ENCODE data around the gene PODNL1. TPM values are rescaled to one million over a fixed set of nuclear protein-coding genes. Genes with fewer than 3 reads are reported as not detected.

Gene PODNL1
- total RNA-seq: 0.21 and 0.72 TPM in 2 replicates

DNA sequence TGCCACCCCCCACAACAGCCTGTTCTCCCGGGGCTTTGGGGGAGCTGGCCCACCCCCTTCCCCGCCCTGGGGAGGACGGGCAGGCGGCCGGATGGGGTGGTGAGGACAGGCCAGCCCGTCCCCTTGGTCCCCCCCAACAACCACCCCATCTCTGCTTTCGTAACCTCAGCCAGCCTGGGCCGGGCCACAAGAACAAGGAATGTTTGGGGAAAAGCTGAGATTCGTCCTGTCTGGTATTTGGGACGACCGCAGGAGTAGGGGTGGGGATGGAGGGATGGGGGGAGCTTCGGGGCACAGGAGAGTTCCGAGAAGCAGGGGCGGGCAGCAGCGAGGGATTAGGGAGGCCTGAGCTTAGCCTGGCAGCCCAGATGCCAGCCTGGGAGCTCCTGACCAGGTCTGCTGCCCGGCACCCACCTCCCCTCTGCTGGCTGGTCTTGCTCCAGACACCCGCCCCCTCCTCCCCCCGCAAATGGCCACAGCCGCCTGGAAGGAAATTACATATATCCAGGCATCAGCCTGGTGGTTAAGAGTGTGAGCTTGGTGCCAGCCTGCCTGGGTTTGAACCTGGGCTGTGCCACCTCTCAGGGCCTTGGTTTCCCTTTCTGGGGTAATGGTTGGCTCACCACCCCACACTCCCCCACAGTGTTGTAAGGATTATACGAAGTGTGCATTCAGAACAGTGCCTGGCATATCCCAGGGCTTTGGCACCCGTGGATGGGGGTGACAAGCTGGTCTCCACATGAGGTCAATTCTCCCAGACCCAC, at the start of gene PODNL1:
PODNL1 (minus strand) TSS at position 117 of the 764 bp plus-strand sequence. CDS start 236 bp downstream, outside the sequence.

DNA sequence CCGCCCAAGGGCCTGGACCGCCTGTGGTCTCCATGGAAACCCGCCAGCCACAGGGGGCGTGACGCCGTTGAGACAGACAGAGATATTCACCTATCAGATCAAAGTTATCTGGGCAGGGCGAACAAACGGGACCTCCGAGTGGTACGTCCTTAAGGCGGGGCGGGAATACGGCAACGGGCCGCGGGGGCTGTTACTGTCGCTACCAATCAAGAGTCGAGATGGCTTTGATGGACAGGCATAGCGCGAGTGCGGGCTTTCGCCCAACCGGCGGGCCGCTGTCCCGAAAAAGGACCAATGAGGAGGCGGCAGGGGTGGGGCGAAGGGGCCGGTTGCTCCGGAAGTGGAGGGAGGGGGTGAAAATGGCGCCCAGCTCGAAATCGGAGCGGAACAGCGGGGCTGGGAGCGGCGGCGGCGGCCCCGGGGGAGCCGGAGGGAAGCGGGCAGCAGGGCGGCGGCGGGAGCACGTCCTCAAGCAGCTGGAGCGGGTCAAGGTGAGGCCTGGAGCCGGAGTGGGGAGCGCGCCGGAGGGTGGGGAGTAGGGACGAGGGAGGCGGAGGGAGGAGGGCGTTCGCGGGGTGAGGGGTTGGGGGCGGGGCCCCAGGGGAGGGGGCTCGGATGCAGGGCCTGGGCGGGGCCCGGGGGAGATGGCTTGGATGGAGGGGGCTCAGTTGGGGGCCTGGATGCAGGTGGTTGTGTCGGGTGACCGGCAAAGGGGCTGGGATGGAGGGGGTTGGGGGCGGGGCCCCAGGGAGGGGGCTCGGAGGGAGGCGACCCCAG, 14.1 kb upstream of the PODNL1 start, which contains the start of gene DCAF15:
DCAF15 (plus strand) TSS at position 356 of the 777 bp plus-strand sequence; CDS start at position 360, 4 bp downstream.

GRCh38 chr19:13905634-13906520, 32.3 kb downstream of the PODNL1 start, which contains the start of the genes BRME1 and CC2D1A:
Gene BRME1 (minus strand): TSS chr19:13906117. CDS start chr19:13904892, 1,225 bp downstream.
Gene CC2D1A (plus strand): TSS chr19:13906201. CDS start chr19:13906442, 241 bp downstream.

Other genes starting within 250 kb of the PODNL1 start
- gene MRI1, start 173.9 kb downstream of the PODNL1 start, total RNA-seq: 48.9 and 57.1 TPM in 2 replicates
- 46.5 and 55.9 TPM in 2 replicates for gene C19orf53, start 164.0 kb downstream of the PODNL1 start, total RNA-seq
- 2.3 and 16.4 TPM in 2 replicates for gene ZSWIM4, start 143.0 kb downstream of the PODNL1 start, total RNA-seq
- 0.96 TPM in 1 of 2 replicates, not detected in the other for gene NANOS3, start 61.3 kb downstream of the PODNL1 start, total RNA-seq
- under 0.01 TPM in 1 of 2 replicates, not detected in the other for gene BRME1, start 32.3 kb downstream of the PODNL1 start, total RNA-seq
- gene CC2D1A, start 32.2 kb downstream of the PODNL1 start, total RNA-seq: 9.6 and 10.9 TPM in 2 replicates
- gene DCAF15, start 14.1 kb upstream of the PODNL1 start, total RNA-seq: 4.0 and 7.0 TPM in 2 replicates
- 1.2 and 1.9 TPM in 2 replicates for gene RFX1, start 67.9 kb upstream of the PODNL1 start, total RNA-seq
- gene RLN3, start 89.7 kb upstream of the PODNL1 start, total RNA-seq: not detected in 2 replicates
- gene IL27RA, start 93.3 kb upstream of the PODNL1 start, total RNA-seq: 1.3 and 8.7 TPM in 2 replicates
- gene PALM3, start 123.7 kb upstream of the PODNL1 start, total RNA-seq: not detected in 2 replicates
- 0.64 and 0.72 TPM in 2 replicates for gene MISP3, start 134.4 kb upstream of the PODNL1 start, total RNA-seq
- gene C19orf67, start 147.4 kb upstream of the PODNL1 start, total RNA-seq: 0.48 TPM in 1 of 2 replicates, not detected in the other
- 23.1 and 43.7 TPM in 2 replicates for gene SAMD1, start 152.3 kb upstream of the PODNL1 start, total RNA-seq
- 18.8 and 28.6 TPM in 2 replicates for gene PRKACA, start 179.3 kb upstream of the PODNL1 start, total RNA-seq
- gene ASF1B, start 198.2 kb upstream of the PODNL1 start, total RNA-seq: 1.7 TPM in 1 of 2 replicates, not detected in the other

Data from tracheal epithelial cell (primary cell).